Suppressor macrophage (primary cell): ENCODE data around the gene ITGB5.
A peak's percentile ranks its signal among the peaks of the same experiment; 100 is the strongest.
"Not testable (repeated sequence)": the region's sequence is repeated elsewhere in the genome, so short reads cannot be mapped to it uniquely, and the experiment has no call there.

Source experiments
- DNase-seq, 4 experiments: peaks; one replicate each; pipeline ENCODE4 v3.0.0-alpha.2; 2020 to 2022

ITGB5 gene

DNA sequence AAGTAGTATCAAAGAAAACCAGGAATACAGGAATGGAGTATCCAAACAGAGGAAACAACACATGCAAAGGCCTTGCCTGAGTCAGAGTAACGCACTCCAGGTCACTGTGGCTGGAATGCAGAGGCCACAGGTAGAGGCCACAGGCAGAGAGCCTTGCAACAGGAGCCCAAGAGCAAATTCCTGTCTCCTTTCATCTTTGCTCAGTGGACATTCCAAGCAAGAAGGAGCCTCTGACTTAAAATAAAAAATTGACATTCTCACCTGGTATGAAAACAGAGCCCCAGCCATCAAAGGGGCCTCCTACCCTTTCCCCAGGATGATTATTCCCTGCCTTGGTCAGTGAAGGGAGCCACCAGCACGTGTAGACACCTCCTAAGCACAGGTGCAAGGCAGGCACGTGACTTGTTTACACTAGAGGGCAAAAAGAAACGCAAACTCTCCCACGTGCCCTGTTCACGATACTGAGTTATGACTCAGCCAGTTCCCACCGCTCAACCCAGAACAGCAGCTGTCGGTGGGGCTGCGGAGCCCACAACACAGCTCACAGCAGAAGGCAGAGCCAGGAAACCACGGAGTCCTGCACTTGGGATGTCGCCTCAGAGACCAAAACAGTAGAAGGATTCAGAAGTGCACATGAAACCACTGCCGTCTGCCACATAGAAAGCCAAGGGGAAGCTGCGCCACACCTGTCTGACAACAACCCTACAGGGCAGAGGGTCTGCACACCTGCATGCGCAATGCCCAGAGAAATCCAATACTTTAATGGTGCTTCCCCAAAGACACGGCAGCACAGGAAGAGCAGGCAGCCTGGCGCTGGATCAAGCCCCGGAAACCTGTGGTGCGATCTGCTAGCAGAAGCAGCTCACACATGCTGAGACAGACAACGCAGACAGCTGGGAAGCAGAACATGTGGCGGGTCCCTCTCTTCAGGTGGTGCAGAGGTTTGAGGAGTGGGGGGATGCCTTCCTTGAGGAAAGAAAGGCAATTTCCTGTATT, 52.1 kb downstream of the ITGB5 start:
- DNase-seq: peak; percentile 39 to 62 (median 56)

DNA sequence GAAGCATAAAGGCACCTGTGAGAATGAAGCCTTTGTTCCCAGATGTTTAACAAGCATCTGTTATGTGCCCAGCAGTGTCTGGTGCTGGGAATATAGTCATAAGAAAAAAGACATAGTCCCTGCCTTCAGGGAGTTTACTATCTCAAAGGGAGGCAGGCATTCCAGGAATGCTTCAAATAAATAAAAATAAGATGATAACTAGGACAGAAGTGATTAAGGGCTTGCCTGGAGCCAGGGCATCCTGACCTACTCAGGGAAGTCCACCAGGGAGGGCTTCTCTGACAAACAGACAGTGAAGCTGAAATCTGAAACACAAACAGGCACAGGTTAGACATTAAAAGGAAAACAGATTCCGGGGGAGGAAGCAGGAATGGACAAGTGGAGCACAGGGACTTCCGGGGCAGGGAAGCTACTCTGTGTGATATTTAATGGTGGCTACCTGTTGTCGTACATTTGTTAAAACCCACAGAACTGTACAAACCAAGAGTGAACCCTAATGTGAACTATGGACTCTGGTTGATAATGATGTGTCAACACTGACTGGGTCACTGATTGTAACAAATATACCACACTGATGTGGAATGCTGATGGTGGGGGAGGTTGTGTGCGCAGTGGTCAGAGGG, 53.3 kb downstream of the ITGB5 start:
- no peak for DNase-seq

DNA sequence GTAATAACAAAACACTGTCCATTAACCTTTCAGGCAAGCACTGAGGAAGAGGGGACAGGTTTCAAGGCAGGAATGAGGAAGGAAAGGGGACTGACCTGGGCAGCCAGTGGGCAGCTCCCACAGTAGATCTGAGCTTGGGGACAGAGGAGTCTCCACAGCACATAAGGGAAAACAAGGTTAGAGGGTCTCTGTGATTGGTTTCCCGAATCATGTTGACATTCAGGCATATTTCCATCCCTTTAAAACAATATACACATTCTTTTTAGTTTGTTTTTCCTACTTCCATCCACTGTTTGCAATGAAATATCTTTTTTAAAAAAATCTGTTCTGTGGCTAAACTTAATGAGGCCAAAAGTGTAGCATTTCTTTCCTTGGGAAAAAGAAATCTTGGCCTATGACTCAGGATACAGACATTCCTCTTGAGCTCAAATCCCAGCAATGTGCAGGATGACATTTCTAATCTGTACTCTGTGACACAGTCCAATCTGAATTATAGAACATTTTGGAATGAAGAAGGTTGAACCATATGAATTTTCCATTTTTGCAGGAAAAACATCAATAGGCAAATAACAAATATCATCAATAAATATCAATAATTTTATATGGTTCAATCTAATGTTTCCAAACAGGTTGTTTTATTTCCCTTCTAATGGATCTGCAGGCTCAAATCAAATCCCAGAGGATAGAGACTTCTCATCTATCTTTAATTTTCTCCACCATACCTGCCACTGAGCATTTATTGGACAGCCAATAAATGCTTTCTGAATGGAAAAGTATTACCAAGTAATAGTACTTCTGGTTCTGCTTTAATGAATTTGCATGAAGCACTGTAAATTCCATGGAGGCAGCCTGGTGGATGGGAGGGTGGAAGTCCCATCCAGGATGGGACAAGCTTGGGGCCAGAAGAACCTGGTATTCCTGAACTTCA, 54.1 kb downstream of the ITGB5 start:
- no peak for DNase-seq

DNA sequence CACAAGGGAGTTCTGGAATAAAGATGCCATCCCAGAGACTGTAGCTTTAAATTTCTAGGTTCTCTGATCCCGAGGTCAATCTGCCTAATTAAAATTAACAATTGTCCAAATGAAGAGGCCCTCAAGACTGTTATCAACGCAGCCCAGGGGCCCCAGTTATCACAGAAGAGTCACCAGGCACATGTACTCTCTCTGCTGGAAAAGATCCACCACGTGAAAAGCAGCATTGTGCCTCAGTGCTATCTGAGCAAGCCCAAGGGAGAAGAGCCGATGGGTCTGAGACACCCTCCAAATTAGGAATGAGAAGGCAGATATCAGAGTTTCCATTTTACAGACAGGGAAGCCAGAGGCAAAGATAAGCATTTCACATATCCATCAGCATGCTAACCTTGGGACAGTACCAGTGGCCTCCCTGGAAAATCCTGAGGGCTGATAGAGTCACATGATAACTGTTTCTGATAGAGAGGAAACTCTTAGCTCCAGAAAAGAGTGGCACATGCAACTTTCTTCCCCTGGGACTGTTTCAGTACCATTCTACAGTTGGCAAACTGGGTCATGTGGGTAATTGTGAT, 55.5 kb downstream of the ITGB5 start:
- DNase-seq: no peak

DNA sequence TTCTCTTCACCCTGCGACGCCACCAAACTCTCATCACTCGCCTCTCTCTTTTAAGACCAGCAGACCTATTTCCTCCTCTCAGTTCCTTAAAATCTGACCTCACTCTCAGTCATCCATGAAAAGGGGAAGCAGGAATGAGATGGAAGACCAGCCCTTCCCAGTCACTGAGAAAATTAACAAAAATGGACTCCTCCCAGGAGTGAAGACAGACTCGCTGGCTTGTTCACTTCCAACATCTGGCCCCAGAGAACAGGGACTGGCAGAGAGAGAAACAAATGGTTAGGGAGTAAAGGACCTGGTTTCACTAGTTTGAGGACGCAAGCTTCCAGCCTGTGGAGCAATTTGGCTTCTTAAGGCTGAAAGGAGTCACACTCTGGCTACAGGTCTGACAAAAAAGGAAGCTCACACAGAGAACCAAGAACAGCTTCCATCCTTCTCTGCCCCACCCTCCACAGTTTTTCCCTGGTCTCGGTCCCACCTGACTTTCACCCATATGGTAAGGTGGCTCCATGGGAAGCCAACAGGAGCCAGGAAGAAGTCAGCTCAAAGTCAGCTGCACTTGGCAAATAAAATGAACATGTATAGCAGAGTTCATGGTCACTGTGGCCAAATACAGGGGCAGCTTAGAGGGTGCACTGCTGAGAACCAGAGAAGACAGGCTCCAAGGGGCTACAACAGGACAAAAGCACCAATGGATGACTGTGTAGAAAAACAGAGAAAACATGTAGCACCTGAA, 57.2 kb downstream of the ITGB5 start:
- peak; percentile 82 to 93 (median 88) for DNase-seq

DNA sequence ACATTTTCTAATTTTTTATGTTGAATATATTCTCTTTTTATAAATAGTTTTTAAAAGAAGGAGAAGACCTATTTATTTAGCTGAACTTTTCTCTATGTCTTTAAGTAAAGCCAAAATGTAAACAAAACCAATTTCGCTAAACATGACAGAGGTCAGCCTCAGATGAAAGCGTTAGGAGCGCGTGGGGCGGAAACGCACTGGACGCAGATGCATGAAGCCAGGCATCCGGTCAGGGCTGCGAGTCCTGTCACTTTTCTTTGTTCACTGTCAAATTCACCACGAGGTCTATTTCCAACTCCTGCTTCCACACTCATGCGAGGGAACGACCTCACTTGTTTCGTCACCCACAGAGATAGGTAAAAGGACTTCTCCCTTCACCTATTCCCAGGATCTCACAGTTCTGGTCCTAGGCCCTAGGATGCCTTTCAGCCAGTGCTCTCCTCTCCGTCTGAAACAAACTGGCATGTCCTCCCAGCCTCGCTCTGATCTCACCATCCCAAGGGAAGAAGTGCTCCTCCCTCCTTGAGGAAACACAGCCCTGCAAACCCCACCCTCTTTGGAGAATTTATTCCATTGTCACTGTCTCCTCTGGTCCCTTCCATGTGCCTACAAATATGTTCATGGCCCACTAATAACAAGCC, 57.9 kb downstream of the ITGB5 start:
- DNase-seq: no peak

DNA sequence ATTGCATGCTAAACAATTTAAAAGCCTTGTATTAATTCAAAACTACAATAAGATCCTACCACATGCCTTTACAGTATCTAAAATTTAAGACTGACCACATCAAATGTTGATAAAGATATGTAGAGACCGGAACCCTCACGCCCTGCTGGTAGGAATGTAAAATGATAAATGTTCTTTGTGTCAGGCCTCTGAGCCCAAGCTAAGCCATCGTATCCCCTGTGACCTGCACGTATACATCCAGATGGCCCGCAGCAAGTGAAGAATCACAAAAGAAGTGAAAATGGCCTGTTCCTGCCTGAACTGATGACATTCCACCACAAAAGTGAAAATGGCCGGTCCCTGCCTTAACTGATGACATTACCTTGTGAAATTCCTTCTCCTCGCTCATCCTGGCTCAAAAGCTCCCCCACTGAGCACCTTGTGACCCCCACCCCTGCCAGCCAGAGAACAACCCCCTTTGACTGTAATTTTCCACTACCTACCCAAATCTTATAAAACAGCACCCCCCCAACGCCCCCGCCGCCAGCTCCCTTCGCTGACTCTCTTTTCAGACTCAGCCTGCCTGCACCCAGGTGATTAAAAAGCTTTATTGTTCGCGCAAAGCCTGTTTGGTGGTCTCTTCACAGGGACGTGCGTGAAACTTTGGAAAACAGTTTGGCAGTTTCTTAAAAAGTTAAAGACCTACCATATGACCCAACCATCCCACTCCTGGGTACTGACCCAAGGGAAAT, 59.5 kb downstream of the ITGB5 start:
- not testable (repeated sequence) for DNase-seq

DNA sequence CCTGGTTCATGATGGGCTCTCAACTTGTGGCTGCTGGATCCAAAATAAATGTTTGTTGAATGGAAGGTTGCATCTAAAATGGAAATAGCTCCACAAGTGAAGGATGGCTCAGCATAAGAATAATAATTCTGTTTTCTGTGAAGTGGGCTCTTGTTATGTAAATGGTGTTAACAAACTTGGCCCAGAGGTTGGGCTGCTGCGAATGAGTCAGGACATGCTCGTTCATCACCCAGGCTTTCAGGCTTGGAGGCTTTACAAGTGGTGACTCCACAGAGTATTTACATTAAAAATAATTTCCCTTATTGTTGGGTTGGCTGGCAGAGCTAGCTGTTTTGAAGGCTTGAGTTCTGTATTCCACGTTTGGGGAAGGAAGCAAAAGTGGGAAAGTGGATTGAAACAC, 60.5 kb downstream of the ITGB5 start:
- peak; percentile 42 to 63 (median 54) for DNase-seq

DNA sequence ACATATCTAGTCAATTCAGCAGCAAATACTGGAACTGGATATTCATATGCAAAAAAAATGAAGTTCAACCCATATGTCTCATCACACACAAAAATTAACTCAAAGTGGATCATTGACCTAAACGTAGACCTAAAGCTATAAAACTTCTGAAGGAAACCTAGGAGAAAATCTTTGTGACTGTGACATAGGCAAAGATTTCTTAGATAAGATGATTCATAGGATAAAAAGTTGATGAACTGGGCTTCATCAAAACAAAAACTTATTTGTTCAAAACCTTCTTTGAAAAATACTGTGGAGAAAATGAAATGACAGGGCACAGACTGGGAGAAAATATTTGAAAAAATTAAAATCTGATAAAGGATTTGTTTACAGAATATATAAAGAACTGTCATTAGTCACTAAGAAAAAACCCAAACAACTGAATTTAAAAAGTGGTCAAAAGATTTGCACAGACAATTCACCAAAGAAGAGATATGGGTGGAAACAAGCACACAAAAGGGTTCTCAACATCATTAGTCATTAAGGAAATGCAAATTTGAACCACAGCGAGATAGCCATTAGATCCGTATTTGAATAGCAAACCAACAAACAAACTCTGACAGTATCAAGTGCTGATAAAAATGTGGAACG, 62.8 kb downstream of the ITGB5 start:
- DNase-seq: no peak

DNA sequence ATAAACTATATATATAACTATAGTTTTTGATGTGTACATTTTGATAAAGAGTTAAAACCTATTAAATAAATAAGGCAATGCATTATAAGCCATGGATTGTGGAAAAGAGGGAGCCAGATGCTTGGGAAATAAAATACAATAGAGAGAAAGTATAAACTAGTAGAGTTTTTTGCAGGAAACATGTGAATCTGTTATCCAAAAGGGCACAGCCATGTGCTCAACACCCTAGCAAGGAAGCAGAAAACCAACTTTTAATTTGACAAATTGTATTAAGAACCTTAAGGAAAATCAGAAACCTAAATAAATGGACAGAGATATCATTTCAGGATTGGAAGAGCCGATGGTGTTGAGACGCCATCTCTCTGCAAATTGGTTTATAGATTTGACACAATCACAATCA, 63.5 kb downstream of the ITGB5 start:
- no peak for DNase-seq

DNA sequence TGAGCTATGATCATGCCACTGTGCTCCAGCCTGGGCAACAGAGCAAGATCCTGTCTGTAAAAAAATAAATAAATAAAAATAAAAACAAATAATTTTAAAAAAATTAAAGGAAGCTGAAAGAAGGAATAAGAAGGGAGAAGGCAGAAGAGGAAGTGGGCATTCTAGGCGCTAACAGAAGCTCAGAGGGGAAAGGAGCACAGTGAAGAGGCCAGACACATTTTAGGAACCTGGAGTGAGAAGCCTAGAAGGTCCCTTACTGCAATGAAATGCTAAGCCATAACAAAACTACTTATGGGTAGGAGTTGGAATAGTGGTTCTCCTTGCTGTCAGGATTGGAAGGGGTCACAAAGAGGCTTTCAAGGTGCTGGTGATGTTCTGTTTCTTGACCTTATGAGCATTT, 64.0 kb downstream of the ITGB5 start:
- peak; percentile 50 to 76 (median 69) for DNase-seq

DNA sequence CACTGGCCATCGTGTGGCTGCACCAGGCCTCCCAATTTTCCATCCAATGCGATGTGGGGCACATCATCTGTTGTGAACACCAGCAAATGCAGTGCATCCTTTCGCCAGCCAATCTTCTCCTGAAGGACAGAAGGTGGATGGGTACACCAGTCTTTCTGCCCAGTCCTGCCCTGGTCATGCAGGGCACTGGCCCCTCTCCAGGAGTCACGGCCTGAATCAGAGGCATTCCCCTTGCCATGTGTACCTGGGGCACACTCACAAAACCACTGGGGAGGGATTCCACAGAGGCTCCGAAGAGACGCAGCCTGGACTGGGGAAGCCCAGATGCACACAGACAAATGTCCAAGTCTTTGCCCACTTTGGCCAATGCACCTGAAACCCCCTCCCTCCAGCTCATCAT, 65.8 kb downstream of the ITGB5 start:
- no peak for DNase-seq

DNA sequence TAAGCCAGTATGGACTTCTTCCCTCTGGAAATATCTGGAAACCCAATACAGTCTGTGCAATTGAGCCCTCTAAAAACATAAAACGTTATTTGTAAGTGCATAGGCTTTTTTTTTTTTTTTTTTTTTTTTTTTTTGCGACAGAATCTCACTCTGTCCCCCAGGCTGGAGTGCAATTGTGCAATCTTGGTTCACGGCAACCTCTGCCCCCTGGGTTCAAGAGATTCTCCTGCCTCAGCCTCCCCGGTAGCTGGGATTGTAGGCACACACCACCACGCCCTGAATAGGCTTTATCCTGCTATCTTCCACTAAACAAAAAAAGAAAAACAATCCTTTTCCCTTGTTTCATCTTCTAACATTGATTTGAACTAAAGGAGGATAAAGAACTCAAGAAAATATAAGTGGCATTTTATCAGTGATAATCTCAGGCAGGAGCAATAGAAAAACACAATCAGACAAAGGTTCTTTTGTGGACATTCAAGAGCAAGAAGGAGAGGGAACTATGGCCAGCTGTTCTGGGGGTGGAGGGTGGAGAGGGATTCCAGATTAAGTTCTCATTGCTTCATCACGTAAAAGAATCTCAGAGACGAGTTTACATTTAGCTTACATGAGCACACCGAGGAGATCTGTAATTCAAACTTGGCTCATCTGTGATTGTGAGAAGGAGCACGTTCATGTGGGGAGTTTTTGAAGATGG, 68.6 kb downstream of the ITGB5 start:
- DNase-seq: no peak

DNA sequence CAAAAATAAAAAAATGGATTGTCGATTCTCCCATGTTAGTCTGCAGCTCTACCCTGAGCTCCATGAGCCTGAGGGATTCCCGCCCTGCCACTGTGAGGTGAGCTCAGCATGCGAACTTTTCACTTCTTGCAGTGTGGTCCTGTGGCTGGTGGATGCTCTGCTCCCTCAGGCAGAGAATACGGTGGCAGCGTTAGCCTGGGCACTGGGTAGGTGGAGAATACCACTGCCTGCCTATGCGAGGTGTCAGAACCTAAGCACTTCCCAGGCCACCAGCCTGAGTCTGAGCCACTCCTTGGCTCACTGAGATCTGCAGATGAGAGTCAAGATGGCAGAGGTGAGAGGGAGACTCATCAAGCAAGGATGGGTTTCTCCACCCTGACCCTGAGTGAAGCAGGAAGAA, 70.1 kb downstream of the ITGB5 start:
- no peak for DNase-seq

DNA sequence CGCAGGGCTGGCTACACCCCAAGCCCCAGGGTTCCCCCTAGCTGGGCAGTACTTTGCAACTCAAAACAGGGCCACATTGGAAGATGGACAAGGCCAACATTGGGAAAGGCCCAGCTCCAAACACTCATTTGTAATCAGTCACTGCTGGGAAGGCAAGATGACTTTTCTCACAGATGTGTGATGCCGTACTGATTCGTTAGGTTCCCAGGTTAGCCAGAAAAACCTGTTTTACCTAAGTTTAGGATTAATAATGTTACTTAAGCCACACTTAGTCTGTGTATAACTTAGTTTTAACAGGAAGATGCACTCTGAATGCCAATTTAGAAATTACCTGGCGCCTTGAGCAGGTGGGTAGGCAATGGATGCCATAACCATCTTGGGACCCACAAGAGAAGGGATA, 71.0 kb downstream of the ITGB5 start:
- DNase-seq: no peak

DNA sequence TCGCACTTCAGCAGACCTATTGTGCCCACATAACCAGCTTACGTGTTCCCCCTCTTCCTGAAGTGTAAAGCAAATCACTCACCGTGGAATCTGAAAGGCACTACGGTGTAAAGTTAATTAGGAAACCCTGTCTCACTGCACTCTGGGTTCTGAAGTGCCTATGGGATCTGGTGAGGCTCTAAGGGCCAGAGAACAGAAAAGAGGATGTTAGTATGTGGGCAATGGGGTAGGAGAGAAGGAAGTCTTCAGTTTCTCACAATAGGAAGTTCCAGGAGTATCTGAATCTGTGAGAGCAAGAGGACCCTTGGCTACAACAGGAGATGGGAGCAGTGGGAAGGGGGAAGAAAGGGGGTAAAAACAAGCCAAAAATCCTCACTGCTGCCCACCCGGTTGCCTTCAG, 71.4 kb downstream of the ITGB5 start:
- peak; percentile 53 to 76 (median 68) for DNase-seq

DNA sequence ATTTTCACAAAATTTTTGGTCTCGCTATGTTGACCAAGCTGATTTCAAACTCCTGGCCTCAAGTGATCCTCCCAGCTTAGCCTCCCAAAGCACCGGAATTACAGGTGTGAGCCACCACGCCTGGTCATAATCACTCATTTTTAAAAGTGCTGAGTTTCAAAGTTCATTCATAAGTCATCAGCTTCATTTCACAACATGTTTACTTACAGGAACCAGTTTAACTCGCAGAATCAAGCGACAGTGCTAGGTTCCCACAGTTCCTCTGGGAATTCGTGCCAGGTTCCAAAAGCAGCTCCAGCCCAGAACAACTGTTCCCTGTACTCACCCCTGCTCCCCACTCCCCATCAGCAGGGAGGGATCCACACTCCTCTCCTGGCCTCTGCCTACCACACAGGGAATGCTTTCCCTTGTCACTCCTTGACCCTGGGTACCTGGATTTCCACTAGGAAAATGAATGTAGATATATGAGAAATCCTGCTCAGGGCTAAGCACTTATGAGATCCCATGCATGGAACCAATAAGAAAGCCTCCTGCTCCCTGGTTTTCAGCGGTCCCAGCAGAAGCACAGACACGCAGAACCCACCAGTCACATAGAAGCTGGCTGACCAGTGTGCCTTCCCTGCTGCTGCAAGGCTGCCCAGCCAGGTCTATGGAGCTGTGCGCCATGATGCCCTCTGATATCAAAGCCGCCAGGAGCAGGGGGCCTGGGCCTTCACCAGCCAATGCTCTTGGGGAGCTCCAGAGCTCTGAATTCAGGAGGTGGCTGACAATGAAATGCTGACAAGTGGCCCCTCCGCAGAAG, 72.3 kb downstream of the ITGB5 start:
- peak in 3 of 4 experiments; percentile 42 to 65 (median 60) for DNase-seq

DNA sequence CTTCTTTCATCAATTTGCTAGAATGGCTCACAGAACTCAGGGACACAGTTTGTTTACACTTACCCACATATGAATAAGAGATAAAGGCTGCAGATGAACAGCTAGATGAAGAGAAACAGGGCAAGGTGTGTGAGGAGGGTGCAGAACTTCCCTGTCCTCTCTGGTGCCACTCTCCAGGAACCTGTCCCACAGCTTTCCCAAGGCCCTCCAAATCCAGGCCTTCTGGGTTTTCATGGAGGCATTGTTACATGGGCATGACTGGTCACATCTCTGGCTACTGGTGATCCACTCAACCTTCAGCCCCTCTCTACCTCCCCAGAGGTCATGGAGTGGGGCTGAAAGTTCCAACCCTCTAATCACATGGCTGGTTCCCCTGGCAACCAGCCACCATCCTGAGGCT, 73.6 kb downstream of the ITGB5 start:
- DNase-seq: no peak
